K562 (cell line): Measurements from ENCODE around the gene FGF22. TPM values are rescaled to one million over a fixed set of nuclear protein-coding genes. Genes with fewer than 3 reads are reported as not detected.
A peak's percentile ranks its signal among the peaks of the same experiment; 100 is the strongest.

Experiments
- ATAC-seq: fragments of 200-7000 bp; cut with Tn5 transposase; 3 replicates; pipeline ENCODE4 v1.9.1; 2020; ENCODE audit warnings: moderate library complexity
- BruUV-seq: library from RNA; stranded (reverse); fragments of 400-500 nt; replicated peaks from 2 replicates; lab custom pipeline; 2021; lab: Mats Ljungman, UMichigan
- CTCF ChIA-PET: fragments of 300-600 bp; formaldehyde crosslinking; extraction: SDS; loops from one replicate; lab custom pipeline; 2021; ENCODE audit warnings: low intra/inter-chr PET ratio; lab: Yijun Ruan, JAX
- POLR2A ChIA-PET: fragments of 300-600, 350-650 bp; sonication (Branson Sonifier 250); formaldehyde crosslinking; extraction: SDS; loops from one replicate; lab custom pipeline; 2021; ENCODE audit warnings: antibody characterized with exemption, inconsistent platforms; lab: Yijun Ruan, JAX
- DNase-seq, 4 experiments: peaks; one replicate each; pipeline versions ENCODE4 v3.0.0 to v3.0.0-alpha.2; 2011 to 2018; ENCODE audit warnings: low spot score in 3 of 4, mixed read lengths in 3 of 4; ENCODE audit errors: extremely low read depth in 1 of 4
- FAIRE-seq: peaks from 2 replicates; lab custom pipeline; 2011; peaks lifted over from hg19 to GRCh38; lab: Jason Lieb, UNC
- H2AFZ ChIP-seq: 2 replicates; pipeline ENCODE4 v1.6.0; 2011; ENCODE audit warnings: low read depth, low read length, control low read depth, inconsistent platforms
- H3K27ac ChIP-seq: fragments of 200-600 bp; 3 replicates; pipeline ENCODE4 v1.8.0; 2011; ENCODE audit warnings: low read depth, mild to moderate bottlenecking, control low read depth, inconsistent platforms, low read length, moderate library complexity, mixed read lengths; ENCODE audit errors: extremely low read depth
- H3K27me3 ChIP-seq, 2 experiments: fragments of 300-600 bp in 1 of 2; 2 replicates in 1 of 2; 3 replicates in 1 of 2; pipeline versions ENCODE4 v1.6.0 to v1.8.0; 2011; ENCODE audit warnings: inconsistent platforms in 2 of 2, low read length in 2 of 2, mild to moderate bottlenecking in 1 of 2, mixed read lengths in 1 of 2, moderate library complexity in 1 of 2; ENCODE audit not compliant: control insufficient read depth in 2 of 2, insufficient read depth in 2 of 2
- H3K36me3 ChIP-seq: fragments of 300-600 bp; 3 replicates; pipeline ENCODE4 v1.8.0; 2011; ENCODE audit warnings: mild to moderate bottlenecking, low read length, inconsistent platforms; ENCODE audit not compliant: control insufficient read depth, insufficient read depth
- H3K4me1 ChIP-seq, 2 experiments: fragments of 200-600 bp in 1 of 2; replicated peaks in 1 of 2; 2 replicates in 1 of 2; 3 replicates in 1 of 2; pipeline versions ENCODE4 v1.5.1 to v1.8.0; 2011; ENCODE audit warnings: inconsistent platforms in 2 of 2, low read length in 2 of 2, mild to moderate bottlenecking in 1 of 2, mixed read lengths in 1 of 2, moderate library complexity in 1 of 2; ENCODE audit not compliant: control insufficient read depth in 2 of 2, insufficient read depth in 2 of 2
- H3K4me2 ChIP-seq: 2 replicates; pipeline ENCODE4 v1.6.1; 2011; ENCODE audit warnings: low read length, control low read depth, inconsistent platforms, mixed read lengths; ENCODE audit not compliant: insufficient read depth
- H3K4me3 ChIP-seq: fragments of 200-600 bp; sonication (generic), shearing (Covaris generic); 2 replicates; pipeline ENCODE4 v1.5.1; 2016; ENCODE audit warnings: control low read depth, inconsistent platforms
- H3K79me2 ChIP-seq: fragments of 200-600 bp; 3 replicates; pipeline ENCODE4 v1.8.0; 2011; ENCODE audit warnings: low read length, inconsistent platforms; ENCODE audit not compliant: control insufficient read depth, insufficient read depth
- H3K9ac ChIP-seq, 2 experiments: 2 replicates each; pipeline versions ENCODE4 v1.6.0 to v1.6.1; 2011; ENCODE audit warnings: low read depth in 2 of 2, low read length in 2 of 2, control low read depth in 1 of 2, inconsistent platforms in 1 of 2, mild to moderate bottlenecking in 1 of 2, mixed read lengths in 1 of 2; ENCODE audit not compliant: insufficient read depth in 1 of 2
- H3K9me1 ChIP-seq: one replicate; pipeline ENCODE4 v1.6.0; 2011; ENCODE audit warnings: inconsistent platforms, mild to moderate bottlenecking, low read length, moderate library complexity; ENCODE audit not compliant: control insufficient read depth, insufficient read depth
- H3K9me3 ChIP-seq: replicated peaks from 2 replicates; pipeline ENCODE4 v1.5.1; 2011; ENCODE audit warnings: low read depth, low read length, inconsistent platforms; ENCODE audit not compliant: control insufficient read depth, insufficient read depth
- H4K20me1 ChIP-seq: replicated peaks from 2 replicates; pipeline ENCODE4 v1.6.1; 2011; ENCODE audit warnings: low read length, inconsistent platforms, mixed read lengths; ENCODE audit not compliant: control insufficient read depth, insufficient read depth
- EGR1 ChIP-seq: fragments of 450-650 bp; conservative IDR thresholded peaks from 2 replicates; pipeline ENCODE4 v1.6.1; 2017; ENCODE audit warnings: mild to moderate bottlenecking
- HMG20B ChIP-seq: fragments of 250-450 bp; sonication (Bioruptor Pico); IDR thresholded peaks from 2 replicates; pipeline ENCODE4 v1.5.0; 2021; ENCODE audit warnings: mild to moderate bottlenecking
- POLR2A ChIP-seq: fragments of 450-650 bp; conservative IDR thresholded peaks from 2 replicates; pipeline ENCODE4 v1.6.1; 2016
- POLR2B ChIP-seq: fragments of 450-650 bp; IDR thresholded peaks from 2 replicates; pipeline ENCODE4 v1.6.1; 2018; ENCODE audit warnings: low read depth; ENCODE audit not compliant: partially characterized antibody
- POLR2G ChIP-seq: fragments of 200-400 bp; formaldehyde crosslinking; IDR thresholded peaks from 2 replicates; pipeline ENCODE4 v1.6.1; 2017; ENCODE audit warnings: low read depth, mild to moderate bottlenecking, antibody characterized with exemption, low read length, moderate library complexity
- RBFOX2 ChIP-seq: fragments of 200-400 bp; formaldehyde crosslinking; IDR thresholded peaks from 2 replicates; pipeline ENCODE4 v1.6.1; 2017; ENCODE audit warnings: low read depth, mild to moderate bottlenecking, low read length, moderate library complexity
- RBM22 ChIP-seq: fragments of 200-400 bp; formaldehyde crosslinking; IDR thresholded peaks from 2 replicates; pipeline ENCODE4 v1.6.1; 2018; ENCODE audit warnings: low read length, low read depth; ENCODE audit not compliant: poor library complexity, severe bottlenecking
- SRSF3 ChIP-seq: fragments of 200-400 bp; formaldehyde crosslinking; IDR thresholded peaks from 2 replicates; pipeline ENCODE4 v1.6.1; 2016; ENCODE audit warnings: mild to moderate bottlenecking, low read length, moderate library complexity; ENCODE audit not compliant: insufficient read depth
- SUPT5H ChIP-seq: fragments of 450-650 bp; IDR thresholded peaks from 2 replicates; pipeline ENCODE4 v1.6.1; 2016
- ZBTB7A ChIP-seq: IDR thresholded peaks from 2 replicates; pipeline ENCODE4 v1.6.1; 2011; ENCODE audit warnings: low read depth, mild to moderate bottlenecking, low read length, moderate library complexity, borderline replicate concordance; ENCODE audit not compliant: control insufficient read depth
- WGBS: fragments of 100-300 bp; shearing (Covaris generic); methylation state at CpG from one replicate; pipeline ENCODE4 v1.1.6; 2016; ENCODE audit warnings: low coverage, mixed read lengths; ENCODE audit not compliant: insufficient coverage; ENCODE audit errors: missing lambda C conversion rate; 5-methylcytosine and 5-hydroxymethylcytosine counted together
- in situ Hi-C: fragments of 300-500 bp; cut with MboI; formaldehyde crosslinking; loops from 4 replicates; pipeline ENCODE4 v1.15.0; 2018; ENCODE audit warnings: inconsistent platforms, mixed read lengths
- intact Hi-C: fragments of 100-400 bp; cut with micrococcal nuclease; formaldehyde crosslinking; loops from 2 replicates; pipeline ENCODE4 v1.14.2; 2022
- polyA plus RNA-seq, 8 experiments: library from polyadenylated mRNA; depleted of rRNA in 4 of 8; stranded (reverse) in 5 of 8; unstranded in 3 of 8; fragments of >200 nt; fragmentation: Nextera tagmentation in 2 of 8; fragmentation: Illumina TruSeq in 1 of 8; extraction: Ambion mirVana in 2 of 8; extraction: Trizol in 1 of 8; gene quantifications; 2 replicates each; pipeline versions ENCODE4 v1.2.1 to v1.2.3, GENCODE V29; 2011 to 2014; ENCODE audit warnings: inconsistent platforms in 1 of 8, missing spikeins in 1 of 8
- total RNA-seq, 7 experiments: library from RNA; depleted of rRNA in 6 of 7; stranded (reverse); fragments of >200 nt in 6 of 7; fragmentation: Illumina TruSeq in 2 of 7; extraction: Trizol in 2 of 7; gene quantifications; 2 replicates each; pipeline versions ENCODE4 v1.2.1 to v1.2.3, GENCODE V29; 2011 to 2021; ENCODE audit warnings: low replicate concordance in 1 of 7

FGF22 gene
- total and polyA plus RNA-seq, 9 of the 15 experiments (the other 6 are each of a cell fraction or from before 2014, with no cell fraction given), result 0.14 to 2.2 (median 0.86) TPM; not detected in 4

GRCh38 chr19:646779-647565 lies 7.3 kb downstream of the FGF22 start:
- no peak overlapping the region for H2AFZ ChIP-seq
- WGBS, result 96% methylated on average over 31 of the region's 48 CpGs

More at GRCh38 chr19:646779-647565, 7.3 kb downstream of the FGF22 start:
- TF ChIP-seq EGR1 (no peak), RBFOX2 (peak; percentile 22; the same call in 1 of the 2 replicates), SRSF3 (no peak), RBM22 (peak; percentile 66), POLR2G (peak; percentile 36), POLR2A (peak; percentile 34; the same call in 1 of the 2 replicates), ZBTB7A (no peak), HMG20B (CRISPR knock-in tag) (no peak), SUPT5H (peak; percentile 51; the same call in 1 of the 2 replicates), POLR2B (peak; percentile 15)
- no TSS peak for BruUV-seq
- in situ Hi-C loops, result no loop called here
- H3K27ac ChIP-seq, result no peak overlapping the region
- ChIA-PET POLR2A (interaction anchor here (0.7 kb wide), 2 partner anchors 12 to 105 kb away, joined by 3 read pairs; no protein-coding TSS in a partner anchor), CTCF (no interaction called here)
- no peaks in the 10 kb centered on the region for H4K20me1 ChIP-seq
- peaks cover 0 to 34% of the 10 kb centered on the region in 2 experiments; a peak in 2 of 5 replicates for H3K4me1 ChIP-seq
- H3K36me3 ChIP-seq, result peaks cover 68% of the 10 kb centered on the region; the same call in 2 of the 3 replicates
- no peaks in the 10 kb centered on the region for H3K9me3 ChIP-seq
- H3K27me3 ChIP-seq, result no peaks in the 10 kb centered on the region
- DNase-seq, result peak in 1 of 4 experiments; percentile 7
- no peak for FAIRE-seq
- intact Hi-C loops, result no loop called here
- no peaks in the 10 kb centered on the region for H3K9me1 ChIP-seq
- H3K9ac ChIP-seq, result no peak overlapping the region
- ATAC-seq, result 0 out of 3 replicates have a peak, but pooled peaks have one; percentile 8
- H3K4me2 ChIP-seq, result no peak overlapping the region
- H3K4me3 ChIP-seq, result no peak overlapping the region
- H3K79me2 ChIP-seq, result peaks cover under 1% of the 10 kb centered on the region; the same call in 1 of the 3 replicates
